NCI-H226 (cell line): ENCODE measurements around the gene LARGE1.
A peak's percentile ranks its signal among the peaks of the same experiment; 100 is the strongest.
"Not testable (repeated sequence)": the region's sequence is repeated elsewhere in the genome, so short reads cannot be mapped to it uniquely, and the experiment has no call there.

ENCODE experiments used
- DNase-seq: peaks from one replicate; pipeline ENCODE4 v3.0.0-alpha.2; 2015

LARGE1 gene

DNA sequence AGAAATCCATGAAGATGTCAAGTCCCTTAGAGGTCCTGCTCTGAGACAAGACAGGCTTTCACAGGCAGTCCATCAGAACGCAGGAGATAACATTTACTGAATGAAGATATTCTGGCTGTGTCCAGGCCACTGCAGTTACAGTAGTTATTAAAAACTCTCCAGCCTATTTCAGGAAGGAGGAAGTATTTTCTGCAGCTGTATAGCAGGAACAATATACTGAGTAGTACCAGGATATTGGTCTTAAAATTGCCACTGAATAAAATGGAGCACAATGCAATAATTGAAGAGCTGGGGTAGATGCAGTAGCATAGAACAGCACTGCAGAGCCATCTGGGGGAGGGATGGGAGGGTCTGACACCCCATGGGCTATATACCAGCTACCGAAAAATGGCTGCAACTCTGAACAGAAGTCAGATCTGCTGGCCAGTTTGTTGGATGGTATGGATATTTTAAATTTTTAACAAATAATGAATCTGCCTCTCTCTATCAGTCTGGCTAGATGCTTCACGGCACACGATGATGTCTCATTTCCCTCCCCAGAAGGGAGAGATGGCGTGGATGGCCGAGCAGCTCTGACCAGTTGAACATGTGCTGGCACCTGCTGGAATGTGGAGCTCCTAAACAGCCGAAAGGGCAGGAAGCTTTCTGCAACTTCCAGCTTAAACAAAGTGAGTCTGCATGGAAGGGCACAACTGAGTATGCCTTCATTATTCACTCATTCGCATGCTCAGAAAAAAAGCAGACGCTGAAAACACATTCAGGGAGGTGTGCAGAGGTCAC is 520.0 kb downstream of the LARGE1 start:
- DNase-seq: no peak

DNA sequence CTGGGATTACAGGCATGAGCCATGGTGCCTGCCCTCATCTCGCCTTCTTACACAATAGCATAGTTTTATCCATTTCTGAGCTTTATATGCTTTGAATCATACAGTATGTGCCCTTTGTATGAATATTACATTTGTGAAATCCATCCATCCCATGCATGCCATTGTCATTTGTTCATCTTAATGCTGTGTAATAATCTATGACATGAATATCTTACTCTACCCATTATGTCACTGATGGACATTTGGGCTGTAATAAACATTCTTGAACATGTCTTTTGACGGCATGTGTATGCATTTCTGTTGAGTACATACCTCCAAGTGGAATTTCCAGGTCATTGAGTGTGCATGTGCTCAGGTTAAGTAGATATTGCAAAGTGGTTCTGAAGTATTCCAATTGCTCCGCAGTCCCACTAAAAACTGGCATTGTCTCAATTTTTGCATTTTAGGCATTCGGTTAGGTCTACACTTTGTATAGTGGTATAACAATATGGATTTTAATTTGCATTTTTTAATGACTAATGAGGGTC is 522.8 kb downstream of the LARGE1 start:
- no peak for DNase-seq

DNA sequence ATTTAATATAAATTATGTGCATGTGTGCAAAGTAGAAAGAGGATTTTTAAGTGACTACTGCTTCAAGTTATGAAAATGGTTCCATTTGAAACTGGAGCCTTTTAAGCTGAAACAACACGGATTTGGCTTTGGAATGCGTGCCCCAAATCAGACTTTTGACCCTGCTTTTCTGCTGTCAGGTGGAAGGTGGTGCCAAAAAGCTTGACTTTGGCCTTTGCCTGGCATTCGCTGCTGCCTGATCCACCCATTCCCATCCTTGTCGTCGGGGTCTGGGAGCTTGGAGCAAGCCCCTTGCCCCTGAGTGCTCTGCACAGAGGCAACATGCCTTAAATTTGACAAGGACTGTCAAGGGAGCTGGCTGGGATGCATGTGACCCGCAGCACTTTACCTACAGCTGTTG is 526.8 kb downstream of the LARGE1 start:
- no peak for DNase-seq

DNA sequence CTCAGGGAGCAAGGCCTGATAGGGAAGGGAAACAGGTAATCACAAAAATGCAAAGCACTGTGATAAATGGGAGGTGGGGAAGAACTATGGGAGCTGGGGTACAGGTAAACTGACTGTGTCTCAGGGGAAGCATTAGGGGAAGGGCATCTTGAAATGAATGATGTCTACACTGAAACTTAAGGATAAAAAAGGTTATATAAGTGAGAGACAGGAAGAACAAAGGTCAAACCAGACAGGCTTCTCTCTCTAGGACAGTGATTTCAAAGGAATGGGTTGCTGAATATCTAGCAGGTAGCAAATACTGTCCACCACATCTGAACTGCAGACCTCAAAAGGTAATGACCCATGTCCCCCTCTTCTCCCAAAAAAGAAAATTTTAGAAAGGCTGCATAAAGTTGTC is 529.0 kb downstream of the LARGE1 start:
- no peak for DNase-seq

DNA sequence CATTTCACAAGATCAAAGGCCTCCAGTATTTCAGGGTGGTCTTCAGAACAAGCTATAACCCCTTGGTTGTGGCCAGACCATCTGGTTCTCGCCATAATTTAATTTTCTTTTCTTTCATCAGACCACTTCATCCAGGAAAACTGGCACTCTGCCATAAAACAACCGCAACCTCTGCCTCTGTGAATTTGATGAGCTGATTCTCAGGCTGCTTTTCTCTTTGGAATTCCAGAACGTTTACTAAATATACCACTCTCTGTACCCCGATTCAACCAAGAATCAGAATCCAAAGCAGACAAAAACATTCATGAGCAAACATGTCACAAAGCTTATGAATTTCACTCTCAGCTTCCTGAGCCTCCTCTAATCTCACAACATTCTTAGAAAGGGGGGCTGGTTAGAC is 530.3 kb downstream of the LARGE1 start:
- DNase-seq: no peak

DNA sequence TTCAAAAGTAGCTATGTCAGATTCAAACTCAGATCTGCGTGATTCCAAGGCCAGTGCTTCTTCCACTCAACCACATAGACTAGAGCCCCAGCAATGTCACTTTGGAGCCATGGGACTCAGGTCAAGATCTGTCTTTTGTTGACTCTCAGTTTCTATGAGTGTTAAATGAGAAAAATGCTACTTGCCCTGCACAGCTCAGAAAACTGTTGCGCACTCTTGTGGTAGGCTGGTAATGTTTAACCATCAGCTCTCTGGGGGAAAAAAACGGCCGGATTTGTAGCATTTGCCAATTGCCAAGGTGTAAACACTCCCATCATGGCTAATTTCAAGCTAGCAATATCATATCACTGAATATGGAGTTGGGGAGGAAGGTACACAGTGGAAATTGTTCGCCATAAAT is 534.0 kb downstream of the LARGE1 start:
- DNase-seq: no peak

DNA sequence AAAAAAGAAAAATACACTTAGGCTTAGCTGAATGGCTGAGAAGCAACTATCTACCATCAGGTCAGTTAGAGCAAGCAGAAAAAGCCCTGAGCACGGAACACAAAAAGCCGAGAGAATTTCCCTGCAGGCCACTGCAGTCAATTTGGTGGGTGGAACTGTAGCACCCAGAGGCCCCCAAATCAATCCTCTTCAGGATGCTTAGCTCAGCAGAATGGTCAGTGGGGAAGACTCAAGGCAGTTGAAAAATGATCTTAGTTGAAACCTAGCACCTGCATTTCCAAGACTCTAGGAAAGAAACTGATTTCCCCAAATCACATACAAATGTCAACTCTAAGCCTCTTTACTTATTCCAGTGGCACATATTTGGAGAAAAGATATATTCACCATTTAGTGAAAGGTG is 534.7 kb downstream of the LARGE1 start:
- no peak for DNase-seq

DNA sequence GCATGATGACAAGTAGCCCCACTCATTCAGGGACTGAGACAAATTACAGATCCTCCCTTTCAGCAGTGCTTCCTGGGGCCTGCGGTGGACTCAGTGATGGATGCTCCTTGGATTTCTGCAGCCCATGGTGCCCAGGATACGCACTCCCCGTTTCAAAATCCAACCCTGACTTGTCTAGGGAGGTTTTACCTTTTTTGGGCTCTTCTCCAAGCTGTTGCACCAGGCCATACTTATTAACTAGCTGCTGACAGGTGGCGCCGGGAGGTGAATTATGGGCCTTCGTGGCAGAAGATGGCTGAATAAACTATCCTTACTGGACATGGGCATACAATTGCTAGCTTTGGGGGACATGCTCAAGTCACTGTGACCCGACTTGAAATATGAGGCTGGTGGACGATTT is 537.8 kb downstream of the LARGE1 start:
- peak; percentile 66 for DNase-seq

DNA sequence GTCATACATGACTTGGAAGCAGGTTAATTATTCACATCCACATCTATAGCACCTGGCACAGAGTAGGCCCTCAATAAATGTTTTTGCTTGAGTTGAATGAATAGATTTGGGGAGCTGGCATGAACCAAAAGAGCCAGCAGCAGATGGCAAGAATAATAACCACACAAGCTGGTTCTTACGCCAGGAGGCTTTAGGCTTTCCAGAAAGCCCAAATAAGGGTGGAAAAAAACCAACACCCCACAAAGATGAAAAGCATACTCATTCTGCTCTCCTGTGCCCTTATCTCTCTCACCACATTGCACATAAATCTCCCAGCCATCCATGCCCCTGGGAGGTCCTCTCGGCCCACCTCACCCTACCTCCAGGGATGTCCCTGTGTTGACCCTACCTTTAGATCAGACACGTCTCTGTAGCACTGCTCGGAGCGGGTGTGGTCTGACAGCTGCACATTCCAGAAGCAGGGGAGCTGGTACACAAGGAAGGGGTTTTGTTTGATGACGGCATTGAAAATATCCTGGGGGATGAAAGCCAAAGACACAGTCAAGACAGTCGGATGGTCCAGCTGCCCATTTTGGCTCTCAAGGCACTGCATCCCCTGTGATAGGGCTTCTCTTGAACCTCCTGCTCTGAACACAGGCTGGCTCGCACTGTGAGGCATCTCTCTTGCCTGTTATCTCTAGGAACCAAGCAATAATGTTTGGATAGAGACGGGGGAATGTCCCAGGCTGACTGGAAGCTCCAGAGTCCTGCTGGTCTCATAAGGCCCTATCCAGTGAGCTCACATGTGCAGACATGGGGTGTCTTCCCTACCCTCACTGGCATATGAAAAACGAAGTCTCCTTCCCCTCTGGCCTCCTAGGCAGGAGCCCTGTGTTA is 538.5 kb downstream of the LARGE1 start:
- DNase-seq: peak; percentile 84

DNA sequence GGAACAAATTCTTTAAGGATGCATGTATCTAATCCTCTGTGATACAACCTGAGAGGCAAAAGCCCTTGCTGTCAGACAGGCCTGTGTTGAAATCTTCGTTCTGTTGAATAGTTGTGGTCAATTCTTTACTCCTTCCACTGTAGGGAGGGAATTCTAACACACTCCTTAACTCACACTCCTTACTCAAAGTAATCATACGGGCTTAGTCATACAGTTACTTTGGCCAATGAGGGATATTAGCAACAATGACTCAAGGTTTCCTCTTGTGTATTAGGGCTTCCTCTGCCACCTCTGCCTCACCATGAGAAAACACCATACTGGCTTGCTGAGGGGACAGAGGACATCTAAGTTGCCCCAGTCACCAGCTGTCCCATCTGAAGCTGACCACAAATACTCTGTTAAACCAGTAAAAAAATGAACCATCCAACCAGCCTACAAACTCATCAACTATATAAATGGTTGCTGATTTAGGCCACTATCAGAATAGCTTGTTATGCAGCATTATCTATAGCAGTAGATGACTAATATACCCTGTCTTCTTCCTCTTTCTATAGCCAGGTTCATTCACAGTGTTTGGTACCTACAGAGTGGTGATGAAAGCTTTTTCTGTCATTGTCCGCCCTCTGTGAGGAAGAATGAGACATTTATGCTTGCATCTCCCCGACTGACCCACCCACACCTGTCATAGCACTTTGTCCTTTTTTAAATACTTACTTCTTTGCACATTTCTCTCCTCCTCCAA is 539.3 kb downstream of the LARGE1 start:
- peak; percentile 85 for DNase-seq

DNA sequence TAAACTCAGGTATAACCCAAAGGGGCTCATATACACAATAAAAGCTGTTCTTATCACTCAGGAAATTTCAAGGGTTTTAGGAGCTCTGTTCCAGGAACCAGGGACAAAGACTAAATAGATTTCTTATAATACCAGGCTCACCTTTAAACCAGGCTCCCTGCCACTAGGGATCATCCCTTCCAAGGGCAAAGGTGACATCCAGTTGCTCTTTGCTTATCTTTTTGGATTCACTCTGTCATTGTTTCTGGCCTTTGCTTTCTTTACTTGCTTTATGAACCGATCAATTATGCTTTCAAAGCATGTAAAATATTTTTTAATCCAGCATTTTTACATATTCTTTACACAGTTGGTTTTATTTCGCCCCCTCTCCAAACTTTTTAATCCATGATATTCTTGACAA is 540.4 kb downstream of the LARGE1 start:
- DNase-seq: no peak

DNA sequence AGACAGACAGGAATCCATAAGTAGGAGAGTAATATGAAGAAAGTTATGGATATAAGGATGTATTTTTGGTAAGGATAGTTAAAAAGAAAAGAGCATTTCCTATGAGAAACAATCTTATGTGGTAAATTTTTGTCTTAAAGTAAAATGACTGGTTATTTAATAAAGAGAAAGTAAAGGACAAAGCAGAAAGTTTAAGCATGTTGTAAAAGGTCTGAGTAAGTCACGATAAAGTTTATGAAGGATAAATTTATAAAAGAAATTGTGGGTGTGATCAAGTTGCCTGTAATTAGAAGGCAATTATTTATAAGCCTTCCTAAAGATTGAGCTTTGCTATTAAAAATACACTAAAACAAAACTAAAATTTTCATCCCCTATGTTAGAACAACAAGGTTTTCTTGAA is 547.4 kb downstream of the LARGE1 start:
- DNase-seq: no peak

DNA sequence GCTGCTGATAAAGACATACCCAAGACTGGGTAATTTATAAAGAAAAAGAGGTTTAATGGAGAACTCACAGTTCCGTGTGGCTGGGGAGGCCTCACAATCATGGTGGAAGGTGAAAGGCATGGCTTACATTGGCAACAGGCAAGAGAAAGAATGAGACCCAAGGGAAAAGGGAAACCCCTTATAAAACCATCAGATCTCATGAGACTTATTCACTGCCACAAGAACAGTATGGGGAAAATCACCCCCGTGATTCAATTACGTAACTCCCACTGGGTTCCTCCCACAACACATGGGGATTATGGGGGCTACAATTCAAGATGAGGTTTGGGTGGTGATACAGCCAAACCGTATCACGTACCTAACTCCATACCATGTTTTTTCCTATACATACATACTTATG is 557.0 kb downstream of the LARGE1 start:
- DNase-seq: not testable (repeated sequence)

DNA sequence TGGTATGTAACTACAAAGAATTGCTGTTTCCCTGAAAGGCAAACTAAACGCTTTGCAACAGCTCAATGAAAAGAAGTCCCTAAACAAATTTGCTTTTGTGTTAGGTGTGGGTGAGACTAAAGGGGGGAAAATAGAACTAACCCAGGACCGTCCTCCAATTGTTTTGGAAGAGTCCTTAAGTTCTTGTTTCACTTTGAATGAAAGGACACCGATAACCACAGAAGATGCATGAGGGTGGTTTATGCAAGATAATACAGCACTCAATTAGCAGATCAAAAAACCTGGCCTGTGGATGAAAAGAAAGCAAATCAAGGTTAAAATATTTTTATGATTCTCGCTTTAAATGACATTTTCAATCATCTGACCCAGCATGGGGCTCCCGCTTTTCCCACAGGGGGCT is 557.6 kb downstream of the LARGE1 start:
- no peak for DNase-seq

DNA sequence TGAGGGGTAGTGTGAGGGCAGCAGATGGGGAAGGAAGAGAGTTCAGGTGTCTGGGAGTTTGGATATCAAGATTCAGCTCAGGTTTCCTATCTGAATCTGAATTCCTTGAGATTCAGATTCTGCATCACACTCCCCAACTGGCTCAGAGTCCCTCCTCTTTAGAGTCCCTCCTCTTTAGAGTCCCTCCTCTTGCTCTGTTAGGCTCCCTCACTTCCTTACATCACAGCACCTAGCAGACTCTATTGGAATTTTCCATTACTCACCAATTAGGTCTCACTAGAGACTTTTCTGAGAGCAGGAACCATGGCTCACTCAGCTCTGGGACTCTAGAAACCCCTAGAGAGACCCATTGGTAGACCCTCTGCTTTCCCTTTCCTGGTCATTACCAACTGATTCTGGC is 558.7 kb downstream of the LARGE1 start:
- peak; percentile 43 for DNase-seq

DNA sequence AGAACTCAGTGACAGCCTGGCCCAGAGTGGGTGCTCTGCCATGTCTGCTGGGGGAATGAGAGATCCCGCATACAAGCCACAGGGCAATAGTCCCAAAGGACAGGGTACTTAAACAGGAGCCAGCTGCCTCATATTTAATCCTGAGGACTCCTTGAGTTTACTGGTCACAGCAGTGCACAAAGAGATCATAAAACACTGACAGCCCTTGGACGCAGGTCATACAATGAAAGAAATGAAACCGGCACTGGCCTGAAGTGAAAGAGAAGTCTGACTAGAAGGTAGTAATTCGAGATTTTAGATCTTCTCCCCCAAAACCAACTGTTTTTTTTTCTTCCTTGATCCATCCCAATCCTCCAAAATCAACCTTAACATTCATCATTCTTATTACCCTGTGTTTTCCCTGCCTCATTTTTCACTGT is 562.3 kb downstream of the LARGE1 start:
- no peak for DNase-seq

DNA sequence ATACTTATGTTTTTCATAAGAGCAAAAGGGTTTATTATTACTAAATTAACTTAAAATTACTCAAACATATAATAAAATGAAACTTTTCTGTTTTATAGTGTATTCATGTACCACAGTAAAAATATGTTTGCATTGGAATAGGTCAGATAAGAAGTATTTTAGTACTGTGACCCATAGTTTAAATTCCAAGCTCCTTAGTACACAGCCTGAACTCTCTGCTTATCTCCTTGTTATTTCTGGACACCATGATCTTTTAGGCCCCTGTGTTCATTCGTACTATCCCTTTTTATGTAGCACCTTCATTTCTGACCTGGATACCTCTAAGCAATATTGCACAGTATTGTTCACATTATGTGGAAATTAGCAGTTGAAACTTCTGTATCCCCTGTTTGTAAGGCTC is 565.3 kb downstream of the LARGE1 start:
- peak; percentile 37 for DNase-seq

DNA sequence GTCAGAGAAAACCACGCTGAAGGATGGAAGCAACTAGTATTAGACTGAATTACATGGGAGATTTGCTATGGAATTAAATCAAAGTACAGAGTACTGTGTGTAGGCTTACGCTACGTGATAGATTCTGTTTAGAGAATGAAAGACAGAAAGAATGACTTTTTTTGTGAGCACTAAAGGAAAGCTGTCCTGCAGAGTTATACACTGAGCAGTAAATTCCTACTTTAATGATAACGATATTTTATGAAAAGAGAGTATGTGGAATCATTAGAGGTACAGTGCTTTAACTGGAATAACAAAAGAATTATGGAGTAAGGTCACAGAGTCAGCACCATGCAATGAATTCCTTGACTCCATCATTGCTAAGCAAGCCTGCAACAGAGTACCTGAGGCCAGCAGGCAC is 566.8 kb downstream of the LARGE1 start:
- no peak for DNase-seq

DNA sequence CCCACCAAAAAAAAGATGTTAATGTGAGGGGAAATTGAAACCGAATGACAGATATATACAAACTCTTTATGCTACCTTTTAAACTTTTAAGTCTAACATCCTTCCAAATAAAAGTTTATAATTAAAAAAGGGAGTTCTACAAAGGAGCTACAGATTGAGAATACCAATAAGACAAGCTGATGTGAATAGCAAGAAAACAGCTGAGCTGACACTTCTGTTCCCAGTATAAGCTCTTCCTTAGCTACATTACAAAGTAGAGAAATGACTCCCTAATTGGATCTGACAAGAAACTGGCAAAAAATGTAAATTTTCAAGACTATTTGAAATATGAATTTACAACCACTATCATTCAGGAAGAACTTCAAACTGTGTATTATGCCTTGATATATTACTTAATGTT is 567.5 kb downstream of the LARGE1 start:
- DNase-seq: no peak

DNA sequence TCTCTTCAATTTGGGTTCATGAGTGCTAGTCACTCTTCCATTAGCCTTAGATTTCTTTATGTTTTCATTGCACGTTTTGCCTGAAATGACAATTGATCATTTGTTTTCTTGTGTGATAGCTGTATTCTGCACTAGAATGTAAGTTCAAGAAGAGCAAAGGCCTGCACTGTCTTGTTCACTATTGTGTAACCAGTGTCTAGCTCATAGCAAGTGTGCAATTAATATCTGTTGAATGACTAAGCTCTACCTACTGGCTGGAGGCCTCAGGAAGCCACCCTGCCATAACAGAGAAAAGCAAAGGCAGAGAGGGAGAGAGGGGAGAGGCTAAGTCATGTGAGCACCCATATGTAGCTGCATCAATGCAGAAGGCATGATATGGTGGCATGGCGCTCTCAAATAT is 569.3 kb downstream of the LARGE1 start:
- DNase-seq: no peak

DNA sequence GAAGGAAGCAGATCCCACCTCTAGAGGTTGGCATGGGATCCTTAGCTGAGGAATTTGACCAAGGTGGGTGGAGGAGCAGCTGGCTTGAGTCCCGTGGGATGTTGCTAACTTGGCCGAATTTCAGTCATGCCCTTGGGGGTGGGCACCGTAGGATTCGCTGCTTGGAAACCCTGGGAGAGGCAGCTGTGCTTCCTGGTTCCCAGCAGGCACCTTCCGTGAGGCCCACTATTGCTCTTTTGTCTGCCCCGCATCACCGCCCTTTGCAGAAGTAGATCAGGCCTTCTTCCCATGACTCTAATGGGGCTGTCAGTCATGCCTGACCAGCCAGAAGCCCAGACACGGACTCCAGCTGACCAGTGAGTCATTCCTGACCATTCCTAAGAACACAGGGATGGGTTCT is 569.8 kb downstream of the LARGE1 start:
- peak; percentile 36 for DNase-seq

DNA sequence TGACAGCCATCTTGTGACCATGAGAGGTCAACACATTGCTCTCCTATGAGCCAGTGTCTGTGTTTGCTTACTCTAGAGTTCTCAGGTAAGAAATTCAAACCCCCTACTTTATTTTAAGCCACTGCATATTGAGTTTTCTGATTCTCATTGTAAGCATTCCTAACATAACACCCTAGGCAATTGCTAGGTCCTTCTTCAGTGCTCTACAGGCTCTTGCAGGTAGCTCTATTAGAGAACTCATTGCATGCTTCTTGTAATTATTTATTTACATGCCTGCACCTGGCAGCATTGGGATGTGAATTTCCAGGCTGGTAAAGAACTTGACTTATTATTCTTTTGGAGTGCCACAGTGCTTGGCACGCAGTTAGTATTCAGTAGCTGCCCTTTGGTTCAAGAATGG is 573.3 kb downstream of the LARGE1 start:
- DNase-seq: no peak

DNA sequence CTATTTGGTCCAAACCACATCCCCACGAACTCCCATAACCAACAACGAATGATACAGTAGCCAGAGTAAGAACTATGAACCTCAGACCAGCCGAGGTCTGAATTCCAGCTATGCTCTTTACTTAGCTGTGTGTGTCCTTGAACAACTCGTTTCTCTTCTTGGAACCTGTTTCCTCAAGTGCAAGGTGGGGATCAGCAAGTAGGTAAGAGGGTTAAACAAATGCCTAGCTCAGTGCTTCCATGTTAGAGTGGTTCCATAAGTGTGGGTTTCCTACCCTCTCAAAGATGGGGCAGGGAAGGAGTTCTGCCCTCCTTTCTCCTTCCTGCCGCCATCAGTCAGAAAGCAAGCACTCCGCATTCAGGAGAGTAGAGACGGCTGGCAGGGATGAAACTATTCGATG is 578.7 kb downstream of the LARGE1 start:
- no peak for DNase-seq
